Measurements from ENCODE around the gene XRN2.

- TF ChIP-seq SIN3A (IDR thresholded peaks at IDR 0.05; ENCODE audit: borderline replicate concordance, insufficient read depth, low read depth, low read length) (no peak), POLR2AphosphoS5 (IDR thresholded peaks at IDR 0.05; ENCODE audit: low read depth, low read length) (no peak), TCF7L2 (IDR thresholded peaks at IDR 0.05; ENCODE audit: low read depth, low read length) (no peak), CTCF (IDR thresholded peaks at IDR 0.05) (no peak), REST (IDR thresholded peaks at IDR 0.05; ENCODE audit: insufficient read depth in 1 of 2, low read depth in 2 of 2, low read length in 1 of 2) (no peak)
Measured at GRCh38 chr20:21322083-21322710, 19.1 kb downstream of the XRN2 start.
